COR-L47 (cell line): Measurements from ENCODE around the gene EPN2.
"Not testable (repeated sequence)": the region's sequence is repeated elsewhere in the genome, so short reads cannot be mapped to it uniquely, and the experiment has no call there.

Source experiments
- DNase-seq: peaks from one replicate; lab custom pipeline; 2025; lab: John Stamatoyannopoulos, UW

Gene EPN2

DNA sequence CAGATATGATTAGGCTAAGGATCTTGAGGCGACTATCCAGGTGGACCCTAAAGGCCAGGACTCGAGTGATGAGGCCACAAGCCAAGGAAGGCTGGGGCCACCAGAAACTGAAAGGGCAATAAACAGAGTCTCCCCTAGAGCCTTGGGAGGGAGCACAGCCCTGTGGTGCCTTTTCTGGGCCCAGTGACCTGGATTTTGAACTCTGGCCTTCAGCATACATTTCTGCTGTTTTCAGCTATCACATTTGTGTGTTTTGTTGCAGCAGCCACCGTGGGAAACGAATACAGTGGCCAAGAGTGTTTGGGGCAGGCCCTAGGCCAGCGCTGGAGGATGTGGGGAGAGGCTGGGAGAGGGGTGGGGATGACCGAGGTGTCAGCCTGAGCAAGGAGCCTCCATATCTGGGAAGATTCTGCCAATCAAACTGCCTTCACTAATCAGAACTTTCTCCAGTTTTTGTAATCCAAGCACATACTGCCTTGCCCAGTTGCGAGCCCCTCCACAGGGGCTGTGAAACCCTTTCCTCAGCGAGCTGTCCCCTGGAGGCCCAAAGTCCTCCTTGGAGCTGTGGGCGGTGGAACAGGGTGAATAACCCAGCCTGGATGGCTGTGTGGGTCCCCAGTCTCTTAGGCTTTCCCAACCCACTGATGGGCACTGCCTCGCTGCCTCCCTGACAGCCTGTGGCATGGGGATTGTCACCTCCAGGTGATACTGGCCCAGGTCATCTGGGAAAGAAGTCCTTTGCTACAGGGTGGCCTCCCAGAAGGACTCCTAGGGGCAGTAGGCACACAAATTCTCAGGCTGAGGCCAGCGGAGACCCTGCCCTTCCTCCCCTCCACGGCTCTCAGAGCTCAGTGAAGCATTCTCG, 108.6 kb downstream of the EPN2 start:
- no peak for DNase-seq

DNA sequence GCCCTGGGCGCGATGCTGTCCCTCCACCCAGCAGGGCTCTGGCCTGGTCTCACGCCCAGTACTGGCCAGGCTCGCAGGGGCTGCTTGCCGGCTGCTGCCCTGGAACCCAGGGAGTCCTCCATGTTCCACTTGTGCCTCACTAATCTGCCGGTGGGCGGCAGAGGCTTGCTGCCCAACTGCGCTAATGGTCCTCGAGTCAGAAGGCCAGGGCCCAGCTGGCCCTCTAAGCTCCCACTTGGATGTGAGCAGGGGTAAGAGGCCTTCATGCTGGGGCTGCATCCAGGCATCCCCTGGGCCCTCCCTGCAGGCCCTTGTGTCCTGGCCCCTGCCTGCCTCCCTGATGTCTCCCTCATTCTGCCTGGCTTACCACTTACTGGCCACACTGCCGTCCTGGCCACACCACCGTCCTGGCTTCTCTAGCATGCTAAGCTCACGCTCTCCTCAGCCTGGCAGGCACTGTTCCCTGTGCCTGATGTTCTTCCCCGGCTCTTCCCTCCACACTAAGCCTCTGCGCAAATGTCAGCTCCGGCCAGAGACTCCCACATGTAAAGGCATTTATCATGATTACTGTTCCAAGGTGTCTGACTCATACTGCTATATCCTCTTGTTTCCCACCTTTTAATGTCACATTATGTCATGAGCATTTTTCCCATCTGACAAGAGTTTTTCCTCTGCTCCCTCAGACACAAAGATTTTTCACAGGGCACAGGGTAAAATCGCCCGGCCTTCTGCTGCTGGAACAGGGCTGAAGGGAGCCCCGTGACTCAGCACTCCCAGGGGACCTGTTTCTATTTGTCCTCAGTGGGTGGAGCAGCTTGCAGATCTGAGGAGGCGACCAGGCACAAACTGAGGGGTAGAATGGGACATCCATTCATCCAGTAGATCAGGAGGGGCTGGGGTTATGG, 109.4 kb downstream of the EPN2 start:
- DNase-seq, result no peak

DNA sequence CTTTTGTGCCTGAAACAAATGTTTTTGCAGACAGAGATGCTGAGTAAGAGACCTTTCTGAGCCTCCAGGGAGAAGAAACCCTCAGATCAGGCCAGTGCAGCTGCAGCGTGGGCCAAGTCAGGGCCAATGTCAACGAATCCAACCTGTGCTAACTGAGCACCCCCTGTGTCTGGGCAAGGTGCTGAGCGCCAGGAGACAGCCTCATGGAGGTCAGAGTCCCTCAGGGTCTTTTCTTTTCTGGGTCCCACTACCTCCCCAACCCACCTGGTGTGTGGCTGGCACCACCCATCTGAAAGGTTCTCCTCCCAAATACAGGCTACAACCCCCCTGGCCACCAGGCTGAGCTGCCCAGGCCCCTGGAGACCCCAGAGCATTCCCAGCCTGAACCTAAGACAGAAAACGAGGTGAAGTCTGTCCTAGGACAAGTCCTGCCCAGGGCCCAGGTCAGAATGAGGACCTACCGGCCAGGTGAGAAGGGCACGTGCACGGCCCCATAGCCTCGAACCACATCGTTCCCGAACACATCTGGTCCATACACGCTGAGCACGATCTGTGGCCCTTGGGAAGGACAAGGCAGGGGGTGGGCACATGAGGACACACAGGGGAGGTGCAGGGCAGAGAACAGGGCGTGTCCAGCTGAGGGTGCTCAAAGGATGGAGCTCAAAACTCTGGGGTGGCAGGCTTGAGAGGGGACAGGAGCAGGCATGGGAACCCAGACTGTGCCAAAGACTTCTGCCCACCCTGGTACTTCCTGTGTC, 110.3 kb downstream of the EPN2 start:
- DNase-seq, result no peak

DNA sequence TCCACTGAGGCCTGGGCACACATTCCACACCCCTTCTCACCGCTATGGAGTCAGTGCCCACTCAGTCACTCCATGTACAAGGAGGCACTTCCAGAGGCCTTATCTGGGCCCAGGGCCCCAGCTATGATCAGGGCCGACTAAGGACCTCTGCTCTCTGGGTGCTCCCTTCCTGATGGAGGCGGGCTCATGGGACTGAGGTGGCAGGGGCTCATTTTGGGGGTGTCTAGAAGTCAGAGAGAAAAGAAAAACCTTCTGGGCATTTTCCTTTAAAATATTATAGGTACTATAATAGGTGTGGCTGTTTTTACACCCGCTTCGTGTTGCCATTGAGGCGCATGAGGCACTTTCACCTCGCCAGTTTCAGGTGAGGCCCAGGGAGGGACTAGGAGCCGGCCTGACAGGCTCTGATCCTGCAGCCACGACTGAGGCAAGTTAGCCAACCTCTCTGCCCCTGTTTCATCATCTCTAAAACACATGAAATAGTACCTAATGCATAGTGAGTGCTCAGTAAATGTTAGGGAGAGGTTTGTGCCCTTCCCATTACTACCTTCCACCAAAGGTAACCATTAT, 111.0 kb downstream of the EPN2 start:
- no peak for DNase-seq

DNA sequence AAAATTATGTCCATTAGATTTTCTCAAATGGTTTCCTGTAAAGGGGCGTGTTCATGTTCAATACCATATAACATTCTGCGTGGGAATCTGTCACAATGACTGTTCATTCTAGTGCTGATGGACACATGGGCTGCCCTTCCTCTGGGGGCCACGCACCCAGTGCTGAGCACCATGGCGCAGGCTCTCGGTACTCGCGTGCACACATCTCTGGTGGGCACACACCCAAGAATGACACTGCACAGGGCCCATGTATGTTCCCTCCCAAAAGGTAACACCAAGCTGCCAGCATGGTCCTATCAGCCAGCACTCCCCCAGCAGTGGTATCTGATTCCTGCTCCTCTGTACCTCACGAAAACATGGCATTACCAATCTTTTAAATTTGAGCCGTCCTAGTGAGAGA, 111.6 kb downstream of the EPN2 start:
- DNase-seq, result no peak

DNA sequence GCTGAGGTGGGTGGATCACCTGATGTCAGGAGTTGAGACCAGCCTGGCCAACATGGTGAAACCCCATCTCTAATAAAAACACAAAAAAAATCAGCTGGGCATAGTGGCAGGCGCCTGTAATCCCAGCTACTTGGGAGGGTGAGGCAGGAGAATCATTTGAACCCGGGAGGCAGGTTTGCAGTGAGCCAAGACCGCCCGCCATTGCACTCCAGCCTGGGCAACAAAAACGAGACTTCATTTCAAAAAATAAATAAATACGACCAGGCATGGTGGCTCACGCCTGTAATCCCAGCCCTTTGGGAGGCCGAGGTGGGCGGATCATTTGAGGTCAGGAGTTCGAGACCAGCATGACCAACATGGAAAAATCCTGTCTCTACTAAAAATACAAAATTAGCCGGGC, 116.2 kb downstream of the EPN2 start:
- DNase-seq, result not testable (repeated sequence)

DNA sequence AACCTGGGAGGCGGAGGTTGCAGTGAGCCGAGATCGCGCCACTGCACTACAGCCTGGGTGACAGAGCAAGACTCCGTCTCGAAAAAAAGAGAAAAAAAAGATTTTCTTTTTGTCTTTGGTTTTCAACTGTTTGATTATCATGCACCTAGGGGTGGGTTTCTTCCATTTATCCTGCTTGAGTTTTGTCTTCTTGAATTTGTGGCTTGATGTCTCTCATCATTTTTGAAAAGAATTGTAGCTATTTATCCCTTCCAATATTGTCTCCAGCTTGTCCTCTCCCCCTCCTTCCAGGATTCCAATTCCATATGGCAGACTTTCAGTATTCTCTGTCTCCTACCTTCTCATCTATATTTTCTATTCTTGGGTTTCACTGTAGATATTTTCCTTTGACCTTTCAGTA, 117.6 kb downstream of the EPN2 start:
- DNase-seq, result no peak

DNA sequence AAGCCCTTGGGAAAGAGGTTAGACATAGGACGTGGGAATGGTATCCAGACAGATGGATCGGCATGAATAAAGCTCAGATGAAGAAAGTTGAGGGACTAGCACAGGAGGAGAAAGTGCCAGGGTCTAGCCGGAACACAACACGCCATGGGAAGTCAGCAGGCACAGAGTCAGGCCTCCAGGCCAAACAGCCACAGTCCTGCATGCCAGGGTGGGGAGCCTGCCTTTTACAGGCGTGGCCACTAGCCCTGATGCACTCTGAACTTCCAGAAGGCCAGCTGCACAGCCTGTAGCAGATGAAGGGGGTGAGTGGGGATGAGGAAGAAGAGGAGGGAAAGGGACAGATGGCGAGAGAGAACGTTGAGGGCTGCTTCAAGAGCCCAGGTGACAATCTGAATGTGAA, 120.2 kb downstream of the EPN2 start:
- DNase-seq, result no peak

DNA sequence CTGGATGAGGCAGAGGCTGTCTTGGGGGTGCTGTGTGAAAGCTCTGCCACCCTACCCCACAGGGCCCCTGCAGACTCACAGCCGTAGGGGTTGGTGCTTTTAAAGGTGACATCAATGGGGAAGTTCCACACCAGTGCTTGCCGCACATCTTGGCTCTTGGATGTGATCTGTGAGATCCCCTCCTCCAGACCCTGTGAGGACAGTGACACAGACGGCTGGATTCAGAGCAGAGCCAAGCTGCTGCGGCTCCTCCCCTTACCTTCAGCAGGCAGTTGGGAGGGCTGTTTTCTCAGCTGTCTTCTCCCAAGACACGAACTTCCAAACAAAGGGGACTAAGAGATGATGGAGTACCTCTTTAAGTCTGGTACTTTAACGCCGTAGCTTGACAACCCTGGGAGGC, 120.6 kb downstream of the EPN2 start:
- DNase-seq, result no peak

DNA sequence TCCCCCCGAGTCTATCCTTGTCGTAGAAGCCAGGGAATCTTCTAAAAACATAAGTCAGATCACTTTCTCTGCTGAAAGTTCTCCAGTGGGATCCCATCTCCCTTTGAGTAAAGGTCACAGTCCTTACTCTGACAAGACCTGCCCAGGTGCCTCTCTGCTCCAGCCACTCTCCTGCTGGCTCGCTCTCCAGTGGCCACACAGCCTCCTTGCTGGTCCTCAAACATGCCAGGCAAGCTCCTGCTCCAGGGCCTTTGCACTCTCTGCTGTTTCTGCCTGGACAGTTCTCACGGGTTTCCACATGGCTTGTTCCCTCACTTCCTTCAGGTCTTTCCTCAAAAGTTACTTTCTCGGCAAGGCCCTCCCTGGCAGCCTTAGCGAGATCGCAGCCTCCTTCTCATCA, 122.0 kb downstream of the EPN2 start:
- no peak for DNase-seq

DNA sequence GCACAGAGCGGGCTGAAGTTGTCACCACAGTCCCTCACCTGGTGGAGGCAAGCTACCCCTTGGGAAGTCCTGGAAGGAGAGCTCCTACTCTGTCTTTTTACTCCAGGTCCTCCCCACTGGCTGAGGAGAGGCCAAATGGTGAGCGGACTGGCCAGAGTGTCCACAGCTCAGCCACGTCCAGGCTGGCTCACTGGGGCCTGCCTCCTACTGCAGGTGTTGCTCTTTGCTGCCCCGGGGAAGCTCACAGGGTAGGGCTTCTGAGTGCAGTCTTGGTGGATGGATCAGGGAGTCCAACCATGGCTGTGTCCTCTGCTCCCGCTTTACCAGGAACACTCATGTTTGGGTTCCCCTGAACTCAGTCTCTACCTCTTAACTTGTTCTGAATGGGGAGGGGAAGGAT, 122.7 kb downstream of the EPN2 start:
- DNase-seq, result no peak

DNA sequence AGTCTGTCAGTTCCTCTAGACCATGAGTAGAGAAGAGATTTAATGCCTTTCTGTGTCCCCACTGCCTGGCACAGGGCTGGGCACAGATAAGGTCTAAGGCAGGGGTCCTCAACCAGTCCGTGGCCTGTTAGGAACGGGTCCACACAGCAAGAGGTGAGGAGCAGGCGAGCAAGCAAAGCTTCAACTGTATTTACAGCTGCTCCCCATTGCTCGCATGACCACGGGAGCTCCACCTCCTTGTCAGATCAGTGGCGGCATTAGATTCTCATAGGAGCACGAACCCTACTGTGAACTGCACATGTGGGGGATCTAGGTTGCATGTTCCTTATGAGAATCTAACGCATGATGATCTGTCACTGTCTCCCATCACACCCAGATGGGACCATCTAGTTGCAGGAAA, 123.6 kb downstream of the EPN2 start:
- no peak for DNase-seq

DNA sequence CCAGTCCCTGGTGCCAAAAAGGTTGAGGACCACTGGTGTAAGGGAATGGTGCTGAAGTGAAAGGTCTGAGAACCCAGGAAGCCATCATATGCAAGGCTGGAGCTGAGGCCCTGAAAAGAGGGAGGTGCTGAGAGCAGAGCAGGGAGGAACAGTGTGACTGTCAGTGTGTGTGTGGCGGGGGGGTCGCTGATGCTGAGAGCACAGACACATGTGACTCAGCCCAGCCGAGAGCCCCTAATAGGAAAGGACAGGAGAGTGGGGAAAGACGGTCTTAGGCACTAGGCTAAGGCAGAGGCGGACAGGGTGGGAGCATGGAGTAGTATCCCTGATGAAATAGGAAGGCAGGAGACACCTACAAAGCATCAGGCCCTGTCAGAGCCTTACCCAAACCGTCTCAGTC, 124.2 kb downstream of the EPN2 start:
- no peak for DNase-seq

DNA sequence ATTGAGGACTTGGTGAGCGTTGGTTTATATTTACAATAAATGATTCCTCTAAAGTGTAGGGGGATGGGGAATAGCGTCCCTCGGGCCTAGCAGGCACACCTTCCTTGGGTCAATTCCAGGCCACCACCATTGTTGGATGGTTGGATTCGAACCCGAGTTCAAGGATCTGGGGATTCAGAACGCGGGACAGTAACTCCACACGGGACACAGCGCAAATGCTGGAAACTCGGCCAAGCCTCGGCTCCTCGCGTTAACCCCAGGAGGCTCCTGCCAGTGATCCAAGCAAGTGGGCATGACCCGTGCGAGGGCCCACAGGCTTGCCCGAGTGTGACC, 124.7 kb downstream of the EPN2 start:
- no peak for DNase-seq

DNA sequence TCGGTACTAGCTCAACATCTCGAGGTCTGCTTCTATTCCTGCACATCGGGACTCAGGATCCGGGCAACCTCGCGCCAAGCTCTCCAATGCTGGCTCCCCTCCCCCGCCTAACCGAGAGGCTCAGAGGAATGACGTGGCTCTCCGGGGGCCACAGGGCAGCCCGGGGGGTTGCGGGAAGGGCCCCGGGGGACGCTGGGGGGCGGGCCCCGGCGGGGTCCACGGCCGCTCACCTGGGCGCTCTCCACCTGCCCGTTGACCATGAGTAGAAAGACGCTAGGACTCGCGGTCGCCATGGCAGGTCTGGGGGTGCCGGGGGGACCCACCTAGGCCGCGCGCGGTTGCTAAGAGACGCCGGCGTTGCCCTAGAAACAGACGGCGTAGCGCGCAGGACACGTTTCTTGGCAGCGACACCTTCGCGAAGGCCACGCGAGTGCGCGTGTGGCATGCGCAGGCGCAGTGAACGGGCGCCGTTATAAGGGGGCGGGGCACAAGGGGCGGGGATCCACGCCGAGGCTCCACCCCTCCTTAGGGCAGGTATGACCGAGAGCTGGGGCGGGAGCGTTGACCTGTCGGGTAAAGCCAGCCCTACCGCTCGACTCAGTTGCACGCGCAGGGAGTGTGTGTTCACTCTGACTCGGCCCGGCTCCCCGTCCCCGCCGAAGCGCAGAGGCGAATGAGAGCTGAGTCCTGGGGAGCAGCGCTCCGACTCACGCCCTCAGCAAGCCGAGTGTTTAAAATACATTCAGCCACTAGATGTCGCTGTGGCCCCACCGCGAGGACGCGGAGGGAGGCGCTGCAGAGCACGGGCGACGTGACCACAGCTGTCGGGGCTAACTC, 125.3 kb downstream of the EPN2 start, which contains the start of gene B9D1:
B9D1 (minus strand) TSS at position 447 of the 837 bp plus-strand sequence; CDS start at position 293, 154 bp downstream.
- DNase-seq, result peak; percentile 68

DNA sequence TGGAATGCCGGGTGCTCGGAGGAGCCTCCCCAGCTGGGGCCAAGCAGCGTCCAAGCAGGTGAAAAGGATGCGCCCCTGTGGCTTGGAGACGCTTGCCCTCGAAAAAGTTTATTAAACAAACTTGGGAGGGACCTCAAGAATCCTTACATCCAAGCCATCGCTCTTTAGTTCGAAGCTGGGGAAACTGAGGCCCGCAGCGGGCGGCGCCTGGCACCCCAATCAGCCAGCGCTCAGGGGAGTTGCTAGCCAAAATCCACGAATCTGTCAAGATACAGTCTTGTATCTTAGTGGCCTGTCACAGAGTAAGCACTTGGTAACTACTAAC, 125.9 kb downstream of the EPN2 start:
- DNase-seq, result no peak

DNA sequence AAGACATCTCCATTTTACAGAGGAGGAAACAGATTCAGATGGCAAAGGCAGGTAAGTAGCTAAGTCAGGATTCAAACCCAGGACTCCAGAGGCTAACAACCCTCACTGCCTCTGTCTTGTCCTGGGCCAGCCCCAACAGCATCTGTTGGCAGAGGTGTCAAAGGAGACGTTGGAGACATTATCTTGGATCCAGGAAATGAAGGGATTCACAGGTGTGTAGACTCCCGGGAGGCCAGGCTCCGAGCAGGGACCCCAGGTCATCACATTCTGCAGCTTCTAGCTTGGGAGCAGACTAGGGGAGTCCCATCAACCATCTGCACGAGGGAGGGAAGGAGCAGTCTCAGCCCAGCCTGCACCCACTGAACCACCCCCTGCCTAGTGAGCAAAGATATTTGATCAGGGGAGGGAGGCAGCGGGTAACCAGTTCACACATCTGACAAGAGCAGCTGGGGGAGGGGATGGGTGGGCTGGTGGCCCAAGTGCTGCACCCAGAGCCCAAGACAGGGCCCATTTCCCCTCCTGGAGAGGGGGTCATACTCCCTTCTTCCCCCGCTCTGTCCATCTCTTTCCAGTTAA, 126.4 kb downstream of the EPN2 start:
- DNase-seq, result no peak

DNA sequence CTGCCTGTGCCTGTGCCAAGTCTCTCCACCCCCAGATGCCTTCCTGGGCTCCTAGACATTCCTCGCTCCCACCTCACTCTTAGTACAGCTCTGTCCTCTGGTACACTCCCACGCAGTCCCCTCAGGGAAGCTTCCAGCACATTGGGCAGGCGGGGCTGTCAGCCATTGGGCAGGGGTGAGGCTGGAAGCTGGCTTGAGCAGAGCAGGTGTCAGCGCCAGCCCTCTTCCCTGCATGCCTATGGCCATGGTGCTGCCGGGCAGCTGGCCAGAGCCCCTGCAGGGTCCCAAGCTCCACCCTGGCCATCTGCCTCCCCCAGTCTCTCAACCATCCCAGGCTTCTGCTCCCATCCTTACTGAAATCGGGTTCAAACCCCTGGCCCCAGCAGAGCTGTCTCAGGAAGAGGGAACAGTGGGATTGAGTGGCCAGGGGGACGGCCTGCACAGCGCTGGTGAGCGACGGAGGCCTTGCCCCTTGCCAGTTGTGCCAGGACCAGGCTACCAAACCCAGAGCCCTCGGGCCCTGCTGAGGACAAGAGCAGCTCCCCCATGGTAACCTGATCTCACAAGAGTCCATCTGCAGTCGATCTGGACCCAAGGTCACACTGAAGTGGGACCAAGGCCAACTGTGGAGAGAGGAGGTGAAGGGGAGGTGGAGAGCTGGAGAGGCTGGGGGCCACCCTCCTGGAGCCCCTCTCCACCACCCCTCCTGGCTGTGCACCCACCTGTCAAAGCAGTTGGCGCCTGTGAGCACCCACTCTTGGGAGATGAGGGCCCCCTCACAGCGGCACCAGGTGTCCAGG, 127.7 kb downstream of the EPN2 start:
- DNase-seq, result peak; percentile 62

DNA sequence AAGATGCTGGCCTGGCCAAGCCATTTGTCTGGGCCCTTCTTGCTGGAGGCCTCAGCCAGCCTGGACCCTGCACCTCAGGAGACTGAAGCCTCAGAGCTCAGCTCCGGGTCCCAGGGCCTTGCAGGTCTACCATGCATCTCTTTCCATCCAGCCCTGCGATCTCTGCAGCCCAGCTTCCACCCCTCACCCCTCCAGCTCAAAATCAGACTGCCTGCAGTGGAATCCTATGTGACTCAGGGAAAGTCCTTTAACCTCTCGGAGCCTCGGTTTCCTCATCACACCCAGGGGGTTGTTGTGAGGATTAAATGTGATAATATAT, 128.3 kb downstream of the EPN2 start:
- no peak for DNase-seq
